A549 (cell line): Measurements from ENCODE around the gene PNPLA1. TPM values are rescaled to one million over a fixed set of nuclear protein-coding genes. Genes with fewer than 3 reads are reported as not detected.

ENCODE experiments used
- ATAC-seq, 2 experiments: fragments of 200-7000 bp in 1 of 2; fragments of >200 bp in 1 of 2; cut with Nextera tagmentation in 1 of 2; cut with Tn5 transposase in 1 of 2; 3 replicates each; pipeline versions ENCODE4 v1.8.0 to v1.9.1; 2018 to 2020; ENCODE audit warnings: mild to moderate bottlenecking in 1 of 2, moderate library complexity in 1 of 2
- CTCF ChIA-PET: fragments of 300-600 bp; sonication (Branson Sonifier 250); formaldehyde crosslinking; extraction: SDS; loops from one replicate; lab custom pipeline; 2021; ENCODE audit warnings: antibody characterized with exemption, inconsistent platforms; lab: Yijun Ruan, JAX
- POLR2A ChIA-PET: fragments of 350-600 bp; formaldehyde crosslinking; extraction: SDS; loops from one replicate; lab custom pipeline; 2021; ENCODE audit warnings: antibody characterized with exemption, inconsistent platforms; lab: Yijun Ruan, JAX
- DNase-seq, 2 experiments: peaks; one replicate each; pipeline versions ENCODE4 v3.0.0 to v3.0.0-alpha.2; 2011 to 2016; ENCODE audit warnings: low read depth in 1 of 2, low spot score in 1 of 2
- FAIRE-seq: peaks from 2 replicates; lab custom pipeline; 2011; peaks lifted over from hg19 to GRCh38; lab: Jason Lieb, UNC
- H3K27ac ChIP-seq, 2 experiments: fragments of >200 bp; sonication (Bioruptor Twin); formaldehyde crosslinking; 3 replicates each; pipeline ENCODE4 v1.5.1; 2016 to 2017
- H3K4me1 ChIP-seq: fragments of >200 bp; sonication (Bioruptor Twin); formaldehyde crosslinking; 3 replicates; pipeline ENCODE4 v1.6.1; 2016
- H3K4me2 ChIP-seq: fragments of >200 bp; sonication (Bioruptor Twin); formaldehyde crosslinking; 3 replicates; pipeline ENCODE4 v1.6.1; 2016
- H3K4me3 ChIP-seq: fragments of >200 bp; sonication (Bioruptor Twin); formaldehyde crosslinking; 3 replicates; pipeline ENCODE4 v1.5.1; 2016
- H3K9me3 ChIP-seq: fragments of >200 bp; sonication (Bioruptor Twin); formaldehyde crosslinking; 3 replicates; pipeline ENCODE4 v1.6.1; 2016
- ATOH8 ChIP-seq: fragments of 250-450 bp; sonication (Bioruptor Pico); IDR thresholded peaks from 2 replicates; pipeline ENCODE4 v1.5.0; 2020; ENCODE audit warnings: low read depth, mild to moderate bottlenecking, moderate library complexity
- CBX2 ChIP-seq: fragments of 200-600 bp; sonication (generic); IDR thresholded peaks from 2 replicates; pipeline ENCODE4 v1.6.1; 2016; ENCODE audit warnings: low read depth, mild to moderate bottlenecking, borderline replicate concordance
- E2F6 ChIP-seq: IDR thresholded peaks from 2 replicates; pipeline ENCODE4 v1.6.1; 2012; ENCODE audit warnings: low read depth, borderline replicate concordance
- EHMT2 ChIP-seq: fragments of 200-600 bp; sonication (generic); IDR thresholded peaks from 2 replicates; pipeline ENCODE4 v1.6.1; 2016; ENCODE audit warnings: antibody characterized with exemption, low read depth, mild to moderate bottlenecking, moderate library complexity
- ELK1 ChIP-seq: fragments of 150-350 bp; IDR thresholded peaks from 2 replicates; pipeline ENCODE4 v1.6.1; 2014; ENCODE audit warnings: low read depth, mild to moderate bottlenecking, low read length
- EP300 ChIP-seq, 2 experiments: fragments of >200 bp; sonication (Bioruptor Twin); formaldehyde crosslinking; IDR thresholded peaks; 2 replicates in 1 of 2; 3 replicates in 1 of 2; pipeline ENCODE4 v1.6.1; 2016 to 2017
- ESRRA ChIP-seq: fragments of 150-350 bp; IDR thresholded peaks from 2 replicates; pipeline ENCODE4 v1.6.1; 2014; ENCODE audit warnings: mild to moderate bottlenecking, low read length, borderline replicate concordance
- HOXA7 ChIP-seq: fragments of 250-450 bp; sonication (Bioruptor Pico); IDR thresholded peaks from 2 replicates; pipeline ENCODE4 v1.5.0; 2020; ENCODE audit warnings: mild to moderate bottlenecking, moderate library complexity
- JUNB ChIP-seq: fragments of >200 bp; sonication (Bioruptor Twin); formaldehyde crosslinking; IDR thresholded peaks from 2 replicates; pipeline ENCODE4 v1.6.1; 2016
- MAZ ChIP-seq: fragments of 150-350 bp; IDR thresholded peaks from 2 replicates; pipeline ENCODE4 v1.6.1; 2014; ENCODE audit warnings: antibody characterized with exemption, low read depth, low read length, borderline replicate concordance
- MYC ChIP-seq: IDR thresholded peaks from 2 replicates; pipeline ENCODE4 v1.6.1; 2012; ENCODE audit warnings: mild to moderate bottlenecking, inconsistent platforms, low read length, improper control_type of control experiment, borderline replicate concordance
- NFE2L2 ChIP-seq: fragments of 150-350 bp; conservative IDR thresholded peaks from 2 replicates; pipeline ENCODE4 v1.6.1; 2014; ENCODE audit warnings: low read length
- PHF8 ChIP-seq: fragments of 200-600 bp; sonication (generic); IDR thresholded peaks from 2 replicates; pipeline ENCODE4 v1.6.1; 2016; ENCODE audit warnings: low read depth, mild to moderate bottlenecking, antibody characterized with exemption, moderate library complexity, borderline replicate concordance
- POLR2A ChIP-seq: IDR thresholded peaks from 2 replicates; pipeline ENCODE4 v1.6.1; 2012; ENCODE audit warnings: mild to moderate bottlenecking, low read length
- POLR2AphosphoS2 ChIP-seq: conservative IDR thresholded peaks from 2 replicates; pipeline ENCODE4 v1.6.1; 2012; ENCODE audit warnings: low read length, improper control_type of control experiment, inconsistent platforms
- RCOR1 ChIP-seq: fragments of 150-350 bp; IDR thresholded peaks from 2 replicates; pipeline ENCODE4 v1.6.1; 2014; ENCODE audit warnings: antibody characterized with exemption, low read length, low read depth
- RFX5 ChIP-seq: fragments of 450-650 bp; IDR thresholded peaks from 2 replicates; pipeline ENCODE4 v1.7.1; 2014; ENCODE audit warnings: antibody characterized with exemption, mild to moderate bottlenecking, moderate library complexity
- RNF2 ChIP-seq: fragments of 200-600 bp; sonication (generic); IDR thresholded peaks from 2 replicates; pipeline ENCODE4 v1.6.1; 2016; ENCODE audit warnings: low read depth, mild to moderate bottlenecking, antibody characterized with exemption, moderate library complexity, borderline replicate concordance
- ZC3H11A ChIP-seq: fragments of 450-650 bp; IDR thresholded peaks from 2 replicates; pipeline ENCODE4 v1.6.1; 2014; ENCODE audit warnings: antibody characterized with exemption, mild to moderate bottlenecking
- ZSCAN20 ChIP-seq: fragments of 250-450 bp; sonication (Bioruptor Pico); IDR thresholded peaks from 2 replicates; pipeline ENCODE4 v1.8.0; 2022; ENCODE audit warnings: mild to moderate bottlenecking, moderate library complexity
- WGBS: methylation state at CpG from one replicate; pipeline ENCODE4 v1.1.6; 2017; ENCODE audit errors: missing lambda C conversion rate; 5-methylcytosine and 5-hydroxymethylcytosine counted together
- polyA plus RNA-seq, 4 experiments: library from polyadenylated mRNA; depleted of rRNA in 3 of 4; stranded (reverse); fragments of >200 nt; fragmentation: RNase III in 1 of 4; extraction: RNeasy Plus Mini Kit Qiagen cat#74134 plus additional on column Dnase treatment in 1 of 4; gene quantifications; 2 replicates in 3 of 4; 3 replicates in 1 of 4; pipeline ENCODE4 v1.2.3, GENCODE V29; 2011 to 2017
- TF ChIP-seq, protein P1 (sequence below): IDR thresholded peaks from 2 replicates; pipeline ENCODE4 v1.6.1; 2012
- TF ChIP-seq, protein P2 (sequence below): fragments of 450-650 bp; IDR thresholded peaks from 2 replicates; pipeline ENCODE4 v1.6.1; 2014; ENCODE audit warnings: antibody characterized with exemption
- TF ChIP-seq, protein P3 (sequence below): fragments of >200 bp; sonication (Bioruptor Twin); formaldehyde crosslinking; IDR thresholded peaks from 3 replicates; pipeline ENCODE4 v1.6.1; 2016

The PNPLA1 gene
- polyA plus RNA-seq, 2 of the 4 experiments (the other 2 are of a cell fraction): 0.09 TPM; not detected in 1

- no peaks in the 10 kb centered on the region for H3K9me3 ChIP-seq
- H3K27ac ChIP-seq: no peak overlapping the region
- no peak overlapping the region for H3K4me3 ChIP-seq
- WGBS: 67% methylated on average over 7 of the region's 7 CpGs
- TF ChIP-seq RCOR1: no peak
- TF ChIP-seq RNF2: no peak
- TF ChIP-seq, protein P1, sequence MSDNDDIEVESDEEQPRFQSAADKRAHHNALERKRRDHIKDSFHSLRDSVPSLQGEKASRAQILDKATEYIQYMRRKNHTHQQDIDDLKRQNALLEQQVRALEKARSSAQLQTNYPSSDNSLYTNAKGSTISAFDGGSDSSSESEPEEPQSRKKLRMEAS: no peak
- TF ChIP-seq EP300 (IDR thresholded peaks at IDR 0.05): no peak
- TF ChIP-seq POLR2A: no peak
- TF ChIP-seq EHMT2: no peak
- TF ChIP-seq MAZ: no peak
- no peak for TF ChIP-seq ELK1
- TF ChIP-seq CBX2: no peak
- TF ChIP-seq, protein P2, sequence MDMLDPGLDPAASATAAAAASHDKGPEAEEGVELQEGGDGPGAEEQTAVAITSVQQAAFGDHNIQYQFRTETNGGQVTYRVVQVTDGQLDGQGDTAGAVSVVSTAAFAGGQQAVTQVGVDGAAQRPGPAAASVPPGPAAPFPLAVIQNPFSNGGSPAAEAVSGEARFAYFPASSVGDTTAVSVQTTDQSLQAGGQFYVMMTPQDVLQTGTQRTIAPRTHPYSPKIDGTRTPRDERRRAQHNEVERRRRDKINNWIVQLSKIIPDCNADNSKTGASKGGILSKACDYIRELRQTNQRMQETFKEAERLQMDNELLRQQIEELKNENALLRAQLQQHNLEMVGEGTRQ: no peak
- no peak for TF ChIP-seq HOXA7 (CRISPR knock-in tag)
- TF ChIP-seq, protein P3, sequence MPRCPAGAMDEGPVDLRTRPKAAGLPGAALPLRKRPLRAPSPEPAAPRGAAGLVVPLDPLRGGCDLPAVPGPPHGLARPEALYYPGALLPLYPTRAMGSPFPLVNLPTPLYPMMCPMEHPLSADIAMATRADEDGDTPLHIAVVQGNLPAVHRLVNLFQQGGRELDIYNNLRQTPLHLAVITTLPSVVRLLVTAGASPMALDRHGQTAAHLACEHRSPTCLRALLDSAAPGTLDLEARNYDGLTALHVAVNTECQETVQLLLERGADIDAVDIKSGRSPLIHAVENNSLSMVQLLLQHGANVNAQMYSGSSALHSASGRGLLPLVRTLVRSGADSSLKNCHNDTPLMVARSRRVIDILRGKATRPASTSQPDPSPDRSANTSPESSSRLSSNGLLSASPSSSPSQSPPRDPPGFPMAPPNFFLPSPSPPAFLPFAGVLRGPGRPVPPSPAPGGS: no peak
- no peak for TF ChIP-seq JUNB
- TF ChIP-seq ATOH8 (CRISPR knock-in tag): no peak
- POLR2A ChIA-PET: no interaction called here
- CTCF ChIA-PET: interaction anchor here (2.1 to 2.2 kb wide), 2 partner anchors 14 to 24 kb away, joined by 7 to 10 read pairs; no protein-coding TSS in a partner anchor
- H3K4me2 ChIP-seq: no peak overlapping the region
- FAIRE-seq (no peak), ATAC-seq (no peak), DNase-seq (no peak)
- H3K4me1 ChIP-seq: no peaks in the 10 kb centered on the region
Measured at GRCh38 chr6:36326356-36326995, 56.6 kb downstream of the PNPLA1 start.

- H3K4me2 ChIP-seq: no peak overlapping the region
- CTCF ChIA-PET: interaction anchor here (0.6 to 2.2 kb wide), 2 partner anchors 13 to 397 kb away, joined by 3 to 10 read pairs; no protein-coding TSS in a partner anchor
- no peak for FAIRE-seq
- H3K27ac ChIP-seq: no peak overlapping the region
- POLR2A ChIA-PET: no interaction called here
- no peak overlapping the region for H3K4me3 ChIP-seq
- no peak for ATAC-seq
- no peaks in the 10 kb centered on the region for H3K9me3 ChIP-seq
- TF ChIP-seq POLR2AphosphoS2 (no peak), ZSCAN20 (no peak), MYC (no peak), RFX5 (no peak), ZC3H11A (no peak), E2F6 (no peak), POLR2A (no peak), NFE2L2 (no peak), PHF8 (no peak), EHMT2 (no peak), ESRRA (no peak)
- TF ChIP-seq, protein P3: no peak
- no peak for DNase-seq
- no peaks in the 10 kb centered on the region for H3K4me1 ChIP-seq
- 31% methylated on average over 6 of the region's 6 CpGs for WGBS
Measured at GRCh38 chr6:36327226-36327918, 57.5 kb downstream of the PNPLA1 start.
